Neural progenitor cell (in vitro differentiated cells): ENCODE measurements around the gene GAPT. TPM values are rescaled to one million over a fixed set of nuclear protein-coding genes. Genes with fewer than 3 reads are reported as not detected.

Source experiments
- DNase-seq: peaks from one replicate; pipeline ENCODE4 v3.0.0-alpha.2; 2016; ENCODE audit warnings: low spot score
- H2AFZ ChIP-seq: fragments of 200-600 bp; sonication (generic); replicated peaks from 2 replicates; pipeline ENCODE4 v1.6.1; 2016; ENCODE audit warnings: antibody characterized with exemption
- H3F3A ChIP-seq: fragments of 200-600 bp; sonication (generic); 2 replicates; pipeline ENCODE4 v1.6.1; 2016; ENCODE audit warnings: antibody characterized with exemption, low read depth
- H3K27ac ChIP-seq: fragments of 200-600 bp; sonication (generic); 2 replicates; pipeline ENCODE4 v1.5.1; 2016; ENCODE audit warnings: mild to moderate bottlenecking
- H3K27me3 ChIP-seq: fragments of 200-600 bp; sonication (generic); 2 replicates; pipeline ENCODE4 v1.6.1; 2016; ENCODE audit warnings: mild to moderate bottlenecking, moderate library complexity
- H3K36me3 ChIP-seq: fragments of 200-600 bp; sonication (generic); 2 replicates; pipeline ENCODE4 v1.5.1; 2016
- H3K4me1 ChIP-seq: fragments of 200-600 bp; sonication (generic); 2 replicates; pipeline ENCODE4 v1.6.1; 2016; ENCODE audit warnings: mixed run types
- H3K4me2 ChIP-seq: fragments of 200-600 bp; sonication (generic); 2 replicates; pipeline ENCODE4 v1.6.1; 2016
- H3K4me3 ChIP-seq: fragments of 200-600 bp; sonication (generic); 2 replicates; pipeline ENCODE4 v1.5.1; 2016
- H3K79me2 ChIP-seq: fragments of 200-600 bp; sonication (generic); 2 replicates; pipeline ENCODE4 v1.6.1; 2016; ENCODE audit warnings: low read depth
- H3K9ac ChIP-seq: fragments of 200-600 bp; sonication (generic); 2 replicates; pipeline ENCODE4 v1.6.1; 2016
- H3K9me3 ChIP-seq: fragments of 200-600 bp; sonication (generic); 2 replicates; pipeline ENCODE4 v1.5.1; 2016; ENCODE audit warnings: low read depth
- H4K20me1 ChIP-seq: fragments of 200-600 bp; sonication (generic); 2 replicates; pipeline ENCODE4 v1.6.1; 2016; ENCODE audit warnings: low read depth
- H3K27ac Mint-ChIP-seq: 3 replicates; pipeline ENCODE4 v1.8.0; 2021; ENCODE audit warnings: mixed read lengths
- H3K27me3 Mint-ChIP-seq: 2 replicates; pipeline ENCODE4 v1.8.0; 2022; ENCODE audit warnings: low read depth, mild to moderate bottlenecking, inconsistent platforms, moderate library complexity, mixed read lengths; ENCODE audit not compliant: insufficient read depth
- H3K36me3 Mint-ChIP-seq: 3 replicates; pipeline ENCODE4 v1.8.0; 2021; ENCODE audit warnings: mixed read lengths
- H3K4me1 Mint-ChIP-seq: 3 replicates; pipeline ENCODE4 v1.8.0; 2021; ENCODE audit warnings: mixed read lengths
- H3K4me3 Mint-ChIP-seq: 3 replicates; pipeline ENCODE4 v1.8.0; 2021; ENCODE audit warnings: mild to moderate bottlenecking, moderate library complexity, mixed read lengths
- H3K9me3 Mint-ChIP-seq: 3 replicates; pipeline ENCODE4 v1.8.0; 2020; ENCODE audit warnings: mixed read lengths
- EZH2 ChIP-seq: fragments of 200-600 bp; sonication (generic); IDR thresholded peaks from 2 replicates; pipeline ENCODE4 v1.6.1; 2017; ENCODE audit warnings: antibody characterized with exemption, mild to moderate bottlenecking, moderate library complexity
- EZH2phosphoT487 ChIP-seq: fragments of 200-600 bp; sonication (generic); IDR thresholded peaks from 2 replicates; pipeline ENCODE4 v1.6.1; 2017; ENCODE audit warnings: antibody characterized with exemption
- total RNA-seq: library from RNA; depleted of rRNA; stranded (reverse); fragments of >200 nt; gene quantifications from 2 replicates; pipeline ENCODE4 v1.2.3, GENCODE V29; 2015; ENCODE audit warnings: low replicate concordance
- TF ChIP-seq, protein P1 (sequence below): fragments of 200-600 bp; sonication (generic); IDR thresholded peaks from 2 replicates; pipeline ENCODE4 v1.5.1; 2017; ENCODE audit warnings: antibody characterized with exemption, mild to moderate bottlenecking

Gene GAPT
- total RNA-seq, 1 donor from 2014 or later, result not detected

DNA sequence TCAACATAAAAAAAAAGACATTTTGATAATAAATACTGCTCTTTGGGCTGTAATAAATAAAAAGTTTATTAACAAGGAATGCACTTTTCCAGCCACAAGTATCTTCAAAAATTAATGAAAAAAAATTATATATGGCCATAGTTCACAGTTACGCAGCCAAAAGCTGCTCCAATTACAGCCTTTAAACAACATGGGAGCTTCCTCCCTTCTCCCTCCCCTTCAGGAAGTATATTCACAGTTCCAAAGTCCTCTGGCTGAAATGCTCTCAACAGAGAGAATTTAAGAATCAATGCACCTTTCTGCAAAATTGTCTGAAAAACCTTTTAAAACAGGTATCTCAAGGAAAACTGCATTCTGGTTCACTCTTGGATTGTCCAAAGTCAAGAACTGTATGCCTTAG is 37.2 kb upstream of the GAPT start:
- Histone ChIP-seq H3K4me2 (no peak overlapping the region), H3K36me3 (no peaks in the 10 kb centered on the region), H2AFZ (no peak overlapping the region), H3K4me3 (no peak overlapping the region), H4K20me1 (no peaks in the 10 kb centered on the region), H3K4me1 (no peaks in the 10 kb centered on the region), H3K27me3 (peaks cover 11% of the 10 kb centered on the region), H3K9me3 (no peaks in the 10 kb centered on the region), H3K9ac (no peak overlapping the region), H3F3A (no peaks in the 10 kb centered on the region), H3K27ac (no peak overlapping the region), H3K79me2 (no peaks in the 10 kb centered on the region)
- Mint-ChIP-seq H3K27me3 (peaks cover 3% of the 10 kb centered on the region), H3K9me3 (no peaks in the 10 kb centered on the region), H3K4me3 (no peak overlapping the region), H3K27ac (no peak overlapping the region), H3K36me3 (peaks cover 24% of the 10 kb centered on the region), H3K4me1 (peaks cover 3% of the 10 kb centered on the region)
- TF ChIP-seq EZH2 (no peak), EZH2phosphoT487 (no peak)
- TF ChIP-seq, protein P1, sequence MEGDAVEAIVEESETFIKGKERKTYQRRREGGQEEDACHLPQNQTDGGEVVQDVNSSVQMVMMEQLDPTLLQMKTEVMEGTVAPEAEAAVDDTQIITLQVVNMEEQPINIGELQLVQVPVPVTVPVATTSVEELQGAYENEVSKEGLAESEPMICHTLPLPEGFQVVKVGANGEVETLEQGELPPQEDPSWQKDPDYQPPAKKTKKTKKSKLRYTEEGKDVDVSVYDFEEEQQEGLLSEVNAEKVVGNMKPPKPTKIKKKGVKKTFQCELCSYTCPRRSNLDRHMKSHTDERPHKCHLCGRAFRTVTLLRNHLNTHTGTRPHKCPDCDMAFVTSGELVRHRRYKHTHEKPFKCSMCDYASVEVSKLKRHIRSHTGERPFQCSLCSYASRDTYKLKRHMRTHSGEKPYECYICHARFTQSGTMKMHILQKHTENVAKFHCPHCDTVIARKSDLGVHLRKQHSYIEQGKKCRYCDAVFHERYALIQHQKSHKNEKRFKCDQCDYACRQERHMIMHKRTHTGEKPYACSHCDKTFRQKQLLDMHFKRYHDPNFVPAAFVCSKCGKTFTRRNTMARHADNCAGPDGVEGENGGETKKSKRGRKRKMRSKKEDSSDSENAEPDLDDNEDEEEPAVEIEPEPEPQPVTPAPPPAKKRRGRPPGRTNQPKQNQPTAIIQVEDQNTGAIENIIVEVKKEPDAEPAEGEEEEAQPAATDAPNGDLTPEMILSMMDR, result no peak
- no peak for DNase-seq

DNA sequence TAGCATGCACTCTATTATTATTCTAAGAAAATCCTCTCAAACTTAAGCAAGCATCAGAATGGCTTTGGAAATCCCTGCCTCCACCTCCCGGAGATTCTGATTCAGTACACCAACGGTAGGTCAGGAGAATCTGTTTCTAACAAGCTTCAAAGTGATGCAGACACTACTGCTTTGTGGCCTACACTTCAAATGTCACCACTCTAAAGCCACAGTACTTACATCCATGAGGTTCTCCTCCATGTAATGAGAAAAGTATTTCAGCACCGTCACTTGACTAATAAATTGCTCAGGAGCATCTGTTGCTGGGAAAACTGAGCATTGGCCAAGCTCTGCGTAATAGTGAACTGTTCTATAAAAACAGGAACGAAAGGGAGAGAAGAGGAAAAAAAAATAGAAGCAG is 36.2 kb upstream of the GAPT start:
- Mint-ChIP-seq H3K27me3 (peaks cover 5% of the 10 kb centered on the region), H3K27ac (no peak overlapping the region), H3K4me3 (no peak overlapping the region), H3K36me3 (peaks cover 24% of the 10 kb centered on the region), H3K9me3 (no peaks in the 10 kb centered on the region), H3K4me1 (peaks cover 3% of the 10 kb centered on the region)
- no peaks in the 10 kb centered on the region for H3K79me2 ChIP-seq
- DNase-seq, result no peak
- H2AFZ ChIP-seq, result no peak overlapping the region
- H3K27me3 ChIP-seq, result peaks cover 17% of the 10 kb centered on the region
- H3K27ac ChIP-seq, result no peak overlapping the region
- H3K4me1 ChIP-seq, result no peaks in the 10 kb centered on the region
- H3K36me3 ChIP-seq, result no peaks in the 10 kb centered on the region
- TF ChIP-seq EZH2phosphoT487 (no peak), EZH2 (no peak)
- TF ChIP-seq, protein P1, result no peak
- H3K9ac ChIP-seq, result no peak overlapping the region
- H4K20me1 ChIP-seq, result no peaks in the 10 kb centered on the region
- H3K4me3 ChIP-seq, result no peak overlapping the region
- no peaks in the 10 kb centered on the region for H3F3A ChIP-seq
- H3K9me3 ChIP-seq, result no peaks in the 10 kb centered on the region
- no peak overlapping the region for H3K4me2 ChIP-seq

DNA sequence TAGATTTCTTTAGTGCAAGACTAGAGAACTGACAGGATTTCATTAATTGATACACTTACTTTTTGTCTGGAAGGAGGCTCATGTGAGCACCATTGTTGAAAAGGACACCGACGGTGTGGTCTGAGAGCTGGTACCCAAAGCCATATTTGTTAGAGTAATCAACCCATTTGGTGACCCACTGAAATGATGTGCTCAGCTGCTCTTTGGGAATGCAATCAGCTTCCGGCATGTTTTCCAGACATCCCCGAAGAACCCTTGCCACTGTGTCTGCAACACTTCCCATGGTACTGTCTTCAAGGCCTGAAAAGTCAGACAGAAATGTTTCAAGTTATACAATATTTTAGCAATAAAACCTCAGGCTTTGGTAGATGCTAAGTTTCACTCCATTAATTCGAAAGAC is 35.8 kb upstream of the GAPT start:
- no peaks in the 10 kb centered on the region for H4K20me1 ChIP-seq
- DNase-seq, result no peak
- H3K79me2 ChIP-seq, result no peaks in the 10 kb centered on the region
- no peak overlapping the region for H3K4me3 ChIP-seq
- no peak for TF ChIP-seq EZH2
- no peak for TF ChIP-seq EZH2phosphoT487
- TF ChIP-seq, protein P1, result no peak
- no peak overlapping the region for H3K27ac ChIP-seq
- no peaks in the 10 kb centered on the region for H3F3A ChIP-seq
- no peak overlapping the region for H3K4me3 Mint-ChIP-seq
- H3K27ac Mint-ChIP-seq, result no peak overlapping the region
- H3K9me3 ChIP-seq, result no peaks in the 10 kb centered on the region
- peaks cover 3% of the 10 kb centered on the region for H3K4me1 Mint-ChIP-seq
- H3K36me3 ChIP-seq, result no peaks in the 10 kb centered on the region
- no peaks in the 10 kb centered on the region for H3K4me1 ChIP-seq
- H3K36me3 Mint-ChIP-seq, result peaks cover 24% of the 10 kb centered on the region
- no peak overlapping the region for H3K4me2 ChIP-seq
- H3K9me3 Mint-ChIP-seq, result no peaks in the 10 kb centered on the region
- peaks cover 17% of the 10 kb centered on the region for H3K27me3 ChIP-seq
- H3K27me3 Mint-ChIP-seq, result peaks cover 5% of the 10 kb centered on the region
- no peak overlapping the region for H3K9ac ChIP-seq
- no peak overlapping the region for H2AFZ ChIP-seq
